ENCODE measurements around the gene NT5C2.

DNA sequence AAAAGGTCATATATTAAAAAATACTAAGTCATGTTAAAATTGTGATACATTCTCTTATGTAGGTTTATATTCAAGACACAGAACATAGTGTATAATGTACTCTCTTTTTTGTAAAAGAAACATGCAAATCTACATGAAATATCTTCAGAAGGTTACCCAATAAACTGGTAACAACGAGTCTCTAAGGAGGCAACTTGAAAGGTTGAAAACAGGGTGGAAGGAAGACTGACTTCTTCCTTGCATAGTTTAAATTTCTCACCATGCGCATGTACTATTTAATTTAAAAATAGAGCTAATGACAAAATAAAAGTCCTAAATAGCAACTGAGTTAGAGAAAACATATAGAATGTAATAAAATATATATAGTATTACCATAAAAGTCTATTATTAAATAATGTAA lies 132.5 kb downstream of the NT5C2 start:
- TF ChIP-seq, protein P1, sequence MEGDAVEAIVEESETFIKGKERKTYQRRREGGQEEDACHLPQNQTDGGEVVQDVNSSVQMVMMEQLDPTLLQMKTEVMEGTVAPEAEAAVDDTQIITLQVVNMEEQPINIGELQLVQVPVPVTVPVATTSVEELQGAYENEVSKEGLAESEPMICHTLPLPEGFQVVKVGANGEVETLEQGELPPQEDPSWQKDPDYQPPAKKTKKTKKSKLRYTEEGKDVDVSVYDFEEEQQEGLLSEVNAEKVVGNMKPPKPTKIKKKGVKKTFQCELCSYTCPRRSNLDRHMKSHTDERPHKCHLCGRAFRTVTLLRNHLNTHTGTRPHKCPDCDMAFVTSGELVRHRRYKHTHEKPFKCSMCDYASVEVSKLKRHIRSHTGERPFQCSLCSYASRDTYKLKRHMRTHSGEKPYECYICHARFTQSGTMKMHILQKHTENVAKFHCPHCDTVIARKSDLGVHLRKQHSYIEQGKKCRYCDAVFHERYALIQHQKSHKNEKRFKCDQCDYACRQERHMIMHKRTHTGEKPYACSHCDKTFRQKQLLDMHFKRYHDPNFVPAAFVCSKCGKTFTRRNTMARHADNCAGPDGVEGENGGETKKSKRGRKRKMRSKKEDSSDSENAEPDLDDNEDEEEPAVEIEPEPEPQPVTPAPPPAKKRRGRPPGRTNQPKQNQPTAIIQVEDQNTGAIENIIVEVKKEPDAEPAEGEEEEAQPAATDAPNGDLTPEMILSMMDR (IDR thresholded peaks at IDR 0.05) = no peak
- TF ChIP-seq POLR2A (IDR thresholded peaks at IDR 0.05) = no peak
